GM12892 (cell line): ENCODE data around the gene MINDY3.

Source experiments
- POLR2A ChIP-seq: IDR thresholded peaks from 2 replicates; pipeline ENCODE4 v1.6.1; 2011; ENCODE audit warnings: low read depth, low read length, control low read depth
- POLR2AphosphoS5 ChIP-seq: IDR thresholded peaks from 2 replicates; pipeline ENCODE4 v1.6.1; 2011; ENCODE audit warnings: low read depth, low read length, control low read depth
- TAF1 ChIP-seq: IDR thresholded peaks from 2 replicates; pipeline ENCODE4 v1.6.1; 2011; ENCODE audit warnings: low read depth, mild to moderate bottlenecking, control low read depth, low read length, borderline replicate concordance

DNA sequence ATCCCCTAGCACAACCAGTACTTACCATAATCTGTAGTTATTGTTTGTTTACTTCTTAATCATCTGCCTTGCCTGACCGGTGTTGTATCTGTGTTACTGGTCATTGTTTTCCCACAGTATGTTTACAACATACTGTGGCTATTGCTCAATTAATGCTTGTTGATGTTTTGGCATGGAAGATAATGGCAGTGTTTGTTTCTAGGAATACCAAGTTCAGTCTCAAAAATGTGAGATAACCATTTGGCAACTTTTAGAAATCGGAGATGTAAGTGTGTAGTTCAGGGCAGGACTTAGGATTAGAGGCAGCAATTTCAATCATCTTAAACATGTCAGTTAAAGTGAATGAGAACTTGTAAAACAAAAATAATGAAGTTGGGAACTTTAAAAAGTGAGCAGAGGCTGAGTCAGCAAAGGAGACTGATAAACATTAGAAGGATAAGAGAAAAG, 8.2 kb downstream of the MINDY3 start:
- TF ChIP-seq POLR2AphosphoS5 (no peak), TAF1 (no peak), POLR2A (no peak)
